ENCODE data around the gene PRR15.

Gene PRR15

DNA sequence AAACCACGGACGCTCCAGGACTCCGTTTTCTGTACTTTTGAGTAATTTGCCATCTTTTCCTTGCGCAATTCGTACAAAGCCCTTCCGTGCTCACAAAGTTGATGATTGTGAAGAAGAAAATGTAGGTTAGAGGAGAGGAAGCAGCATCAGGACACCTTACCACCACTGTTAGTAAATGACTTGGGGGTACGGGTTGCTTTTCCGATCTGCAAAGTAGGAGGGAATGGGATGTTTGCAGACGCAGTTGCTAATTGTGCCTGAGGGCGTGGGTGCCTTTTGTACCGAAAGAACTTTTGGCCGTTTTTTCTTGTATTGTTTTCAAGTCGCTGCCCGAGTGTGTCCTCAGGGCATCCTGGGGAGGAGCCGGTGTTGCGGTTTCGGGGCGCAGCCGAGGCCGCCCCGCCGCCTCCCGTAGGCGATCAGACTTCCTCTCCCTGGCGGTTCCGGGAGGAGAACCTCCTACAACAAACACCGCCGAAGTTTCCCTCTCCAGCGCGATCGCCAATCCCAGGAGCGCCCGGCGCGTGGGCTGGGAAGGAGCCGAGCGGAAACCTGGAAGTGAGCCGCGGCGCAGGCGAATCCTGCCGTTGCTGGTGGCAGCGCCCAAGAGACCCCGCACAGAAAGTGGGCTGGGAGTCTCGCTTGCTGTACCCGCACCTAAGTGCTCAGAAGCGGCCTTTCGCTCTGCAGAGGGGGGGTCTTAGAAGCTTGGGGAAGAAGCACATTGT lies 1.0 kb downstream of the PRR15 start:
- no peak for TF ChIP-seq EP300 (IDR thresholded peaks at IDR 0.05; ENCODE audit: borderline replicate concordance)
- TF ChIP-seq TAF1 (IDR thresholded peaks at IDR 0.05; ENCODE audit: low read depth): no peak
- TF ChIP-seq CEBPB (IDR thresholded peaks at IDR 0.05): peak; percentile 88
- TF ChIP-seq, protein P1, sequence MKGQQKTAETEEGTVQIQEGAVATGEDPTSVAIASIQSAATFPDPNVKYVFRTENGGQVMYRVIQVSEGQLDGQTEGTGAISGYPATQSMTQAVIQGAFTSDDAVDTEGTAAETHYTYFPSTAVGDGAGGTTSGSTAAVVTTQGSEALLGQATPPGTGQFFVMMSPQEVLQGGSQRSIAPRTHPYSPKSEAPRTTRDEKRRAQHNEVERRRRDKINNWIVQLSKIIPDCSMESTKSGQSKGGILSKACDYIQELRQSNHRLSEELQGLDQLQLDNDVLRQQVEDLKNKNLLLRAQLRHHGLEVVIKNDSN (IDR thresholded peaks at IDR 0.05): 0 out of 2 replicates have a peak, but pooled peaks have one; percentile 22
- 0 out of 2 replicates have a peak, but pooled peaks have one; percentile 42 for TF ChIP-seq ZBTB7A (IDR thresholded peaks at IDR 0.05; ENCODE audit: low read depth)
- TF ChIP-seq YY1 (IDR thresholded peaks at IDR 0.05; ENCODE audit: low read depth): no peak
- TF ChIP-seq, protein P2, sequence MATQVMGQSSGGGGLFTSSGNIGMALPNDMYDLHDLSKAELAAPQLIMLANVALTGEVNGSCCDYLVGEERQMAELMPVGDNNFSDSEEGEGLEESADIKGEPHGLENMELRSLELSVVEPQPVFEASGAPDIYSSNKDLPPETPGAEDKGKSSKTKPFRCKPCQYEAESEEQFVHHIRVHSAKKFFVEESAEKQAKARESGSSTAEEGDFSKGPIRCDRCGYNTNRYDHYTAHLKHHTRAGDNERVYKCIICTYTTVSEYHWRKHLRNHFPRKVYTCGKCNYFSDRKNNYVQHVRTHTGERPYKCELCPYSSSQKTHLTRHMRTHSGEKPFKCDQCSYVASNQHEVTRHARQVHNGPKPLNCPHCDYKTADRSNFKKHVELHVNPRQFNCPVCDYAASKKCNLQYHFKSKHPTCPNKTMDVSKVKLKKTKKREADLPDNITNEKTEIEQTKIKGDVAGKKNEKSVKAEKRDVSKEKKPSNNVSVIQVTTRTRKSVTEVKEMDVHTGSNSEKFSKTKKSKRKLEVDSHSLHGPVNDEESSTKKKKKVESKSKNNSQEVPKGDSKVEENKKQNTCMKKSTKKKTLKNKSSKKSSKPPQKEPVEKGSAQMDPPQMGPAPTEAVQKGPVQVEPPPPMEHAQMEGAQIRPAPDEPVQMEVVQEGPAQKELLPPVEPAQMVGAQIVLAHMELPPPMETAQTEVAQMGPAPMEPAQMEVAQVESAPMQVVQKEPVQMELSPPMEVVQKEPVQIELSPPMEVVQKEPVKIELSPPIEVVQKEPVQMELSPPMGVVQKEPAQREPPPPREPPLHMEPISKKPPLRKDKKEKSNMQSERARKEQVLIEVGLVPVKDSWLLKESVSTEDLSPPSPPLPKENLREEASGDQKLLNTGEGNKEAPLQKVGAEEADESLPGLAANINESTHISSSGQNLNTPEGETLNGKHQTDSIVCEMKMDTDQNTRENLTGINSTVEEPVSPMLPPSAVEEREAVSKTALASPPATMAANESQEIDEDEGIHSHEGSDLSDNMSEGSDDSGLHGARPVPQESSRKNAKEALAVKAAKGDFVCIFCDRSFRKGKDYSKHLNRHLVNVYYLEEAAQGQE (IDR thresholded peaks at IDR 0.05; ENCODE audit: low read depth): no peak
- TF ChIP-seq TCF12 (IDR thresholded peaks at IDR 0.05; ENCODE audit: low read depth): 0 out of 2 replicates have a peak, but pooled peaks have one; percentile 30
- TF ChIP-seq, protein P3, sequence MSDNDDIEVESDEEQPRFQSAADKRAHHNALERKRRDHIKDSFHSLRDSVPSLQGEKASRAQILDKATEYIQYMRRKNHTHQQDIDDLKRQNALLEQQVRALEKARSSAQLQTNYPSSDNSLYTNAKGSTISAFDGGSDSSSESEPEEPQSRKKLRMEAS (IDR thresholded peaks at IDR 0.05): peak; percentile 26; the same call in 1 of the 2 replicates

- TF ChIP-seq, protein P3 (IDR thresholded peaks at IDR 0.05): no peak
- TF ChIP-seq YY1 (IDR thresholded peaks at IDR 0.05; ENCODE audit: low read depth) (no peak), FOXM1 (IDR thresholded peaks at IDR 0.05; ENCODE audit: borderline replicate concordance, low read depth) (no peak)
These were observed 1.6 kb downstream of the PRR15 start for GRCh38 chr7:29565224-29565630.

DNA sequence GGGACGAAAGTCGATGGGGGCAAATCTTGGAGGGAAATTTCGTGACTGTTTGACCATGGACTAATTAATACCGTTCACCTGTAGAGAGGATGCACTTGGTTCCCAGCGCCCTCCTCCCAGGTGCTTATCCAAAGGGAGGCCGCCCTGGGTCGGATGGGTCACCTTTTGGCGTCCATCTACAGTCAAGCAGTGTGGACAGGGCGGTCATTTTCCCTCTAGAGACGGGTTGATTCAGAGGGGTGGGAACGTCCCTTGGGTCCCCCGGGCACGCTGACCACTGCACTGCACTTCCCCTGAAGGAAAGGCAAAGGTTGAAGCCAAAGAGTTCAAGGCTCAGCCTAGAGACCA lies 2.0 kb downstream of the PRR15 start:
- TF ChIP-seq NFIC (IDR thresholded peaks at IDR 0.05) (no peak), EGR1 (IDR thresholded peaks at IDR 0.05) (no peak), TEAD4 (IDR thresholded peaks at IDR 0.05) (no peak), ZBTB7A (IDR thresholded peaks at IDR 0.05; ENCODE audit: low read depth) (no peak), CEBPB (IDR thresholded peaks at IDR 0.05) (no peak), RAD21 (IDR thresholded peaks at IDR 0.05; ENCODE audit: low read depth) (no peak), YY1 (IDR thresholded peaks at IDR 0.05; ENCODE audit: low read depth) (no peak), TCF12 (IDR thresholded peaks at IDR 0.05; ENCODE audit: low read depth) (no peak)
- TF ChIP-seq, protein P1 (IDR thresholded peaks at IDR 0.05): no peak
- TF ChIP-seq, protein P3 (IDR thresholded peaks at IDR 0.05): no peak

DNA sequence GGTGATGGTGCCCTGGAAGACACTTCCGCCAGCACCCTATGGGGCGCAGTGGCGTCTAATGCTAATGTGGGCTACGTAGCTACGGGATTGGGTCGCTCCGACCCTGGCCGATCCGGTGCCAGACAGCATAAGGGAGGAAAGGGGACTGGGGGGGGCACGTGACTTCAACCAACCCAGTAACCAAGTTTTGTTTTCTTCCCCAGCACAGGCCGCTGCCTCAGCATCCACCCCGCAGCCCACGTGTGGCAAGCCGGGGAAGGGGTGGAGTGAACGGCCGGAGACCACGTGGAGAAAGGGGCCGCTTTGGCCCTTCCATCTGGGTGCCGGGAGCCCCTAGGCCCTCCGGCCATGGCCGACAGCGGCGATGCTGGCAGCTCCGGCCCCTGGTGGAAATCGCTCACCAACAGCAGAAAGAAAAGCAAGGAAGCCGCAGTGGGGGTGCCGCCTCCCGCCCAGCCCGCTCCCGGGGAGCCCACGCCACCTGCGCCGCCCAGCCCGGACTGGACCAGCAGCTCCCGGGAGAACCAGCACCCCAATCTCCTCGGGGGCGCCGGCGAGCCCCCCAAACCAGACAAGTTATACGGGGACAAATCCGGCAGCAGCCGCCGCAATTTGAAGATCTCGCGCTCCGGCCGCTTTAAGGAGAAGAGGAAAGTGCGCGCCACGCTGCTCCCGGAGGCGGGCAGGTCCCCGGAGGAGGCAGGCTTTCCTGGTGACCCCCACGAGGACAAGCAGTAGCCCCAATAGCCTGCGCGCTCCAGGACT lies 2.5 kb downstream of the PRR15 start:
- TF ChIP-seq NFIC (IDR thresholded peaks at IDR 0.05) (no peak), EP300 (IDR thresholded peaks at IDR 0.05; ENCODE audit: borderline replicate concordance) (no peak), TAF1 (IDR thresholded peaks at IDR 0.05; ENCODE audit: low read depth) (no peak)
- TF ChIP-seq, protein P3 (IDR thresholded peaks at IDR 0.05): no peak

DNA sequence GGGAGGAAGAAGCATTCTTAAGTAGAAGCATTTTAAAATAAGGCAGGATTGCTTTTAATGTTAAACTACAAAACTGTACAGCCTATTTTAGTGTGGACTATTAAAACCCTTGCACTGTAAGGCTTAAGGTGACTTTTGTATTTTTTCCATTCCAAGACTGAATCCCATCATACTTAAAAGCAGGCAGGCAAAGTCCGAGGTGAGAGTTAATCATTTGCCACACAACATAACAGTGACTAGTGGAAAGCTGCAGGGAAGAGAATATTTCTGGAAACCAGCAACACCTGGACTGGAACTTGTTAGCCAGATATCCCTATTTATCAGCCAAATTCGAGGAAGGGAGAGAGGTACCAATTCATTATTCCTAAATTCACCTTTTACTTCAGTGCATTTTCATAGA lies 3.5 kb downstream of the PRR15 start:
- TF ChIP-seq RAD21 (IDR thresholded peaks at IDR 0.05; ENCODE audit: low read depth): no peak
- no peak for TF ChIP-seq NFIC (IDR thresholded peaks at IDR 0.05)

GRCh38 chr7:29569648-29570047 lies 6.0 kb downstream of the PRR15 start:
- TF ChIP-seq YY1 (IDR thresholded peaks at IDR 0.05; ENCODE audit: low read depth): no peak
- no peak for TF ChIP-seq ZBTB7A (IDR thresholded peaks at IDR 0.05; ENCODE audit: low read depth)
- no peak for TF ChIP-seq TAF1 (IDR thresholded peaks at IDR 0.05; ENCODE audit: low read depth)
- no peak for TF ChIP-seq TCF12 (IDR thresholded peaks at IDR 0.05; ENCODE audit: low read depth)
- TF ChIP-seq EP300 (IDR thresholded peaks at IDR 0.05; ENCODE audit: borderline replicate concordance): peak; percentile 42; the same call in 1 of the 2 replicates
- no peak for TF ChIP-seq RAD21 (IDR thresholded peaks at IDR 0.05; ENCODE audit: low read depth)
- no peak for TF ChIP-seq TEAD4 (IDR thresholded peaks at IDR 0.05)
- TF ChIP-seq, protein P3 (IDR thresholded peaks at IDR 0.05): no peak
- TF ChIP-seq, protein P1 (IDR thresholded peaks at IDR 0.05): peak; percentile 42; the same call in 1 of the 2 replicates
- TF ChIP-seq FOXM1 (IDR thresholded peaks at IDR 0.05; ENCODE audit: borderline replicate concordance, low read depth): peak; percentile 36; the same call in 1 of the 2 replicates
- TF ChIP-seq EGR1 (IDR thresholded peaks at IDR 0.05): no peak
- TF ChIP-seq CEBPB (IDR thresholded peaks at IDR 0.05): peak; percentile 79
- TF ChIP-seq NFIC (IDR thresholded peaks at IDR 0.05): no peak
- TF ChIP-seq CREB1 (IDR thresholded peaks at IDR 0.05; ENCODE audit: low read depth): no peak
- TF ChIP-seq, protein P2 (IDR thresholded peaks at IDR 0.05; ENCODE audit: low read depth): no peak
